K562 (cell line): ENCODE measurements around the gene ITGA6.

Experiments used
- BDP1 ChIP-seq: IDR thresholded peaks from 3 replicates; pipeline ENCODE4 v1.6.1; 2011; ENCODE audit not compliant: insufficient read length, insufficient read depth
- BHLHE40 ChIP-seq: IDR thresholded peaks from 2 replicates; pipeline ENCODE4 v1.6.1; 2011; ENCODE audit warnings: low read length, improper control_type of control experiment
- FOXP1 ChIP-seq: sonication (generic); formaldehyde crosslinking; IDR thresholded peaks from 2 replicates; pipeline ENCODE4 v1.8.0; 2022; ENCODE audit warnings: mild to moderate bottlenecking, missing genetic modification reagents
- JUND ChIP-seq, 2 experiments: IDR thresholded peaks; 2 replicates in 1 of 2; 3 replicates in 1 of 2; pipeline ENCODE4 v1.6.1; 2011; ENCODE audit warnings: borderline replicate concordance in 2 of 2, low read depth in 2 of 2, low read length in 2 of 2, improper control_type of control experiment in 1 of 2, missing biosample characterization in 1 of 2, missing genetic modification characterization in 1 of 2, missing genetic modification reagents in 1 of 2
- POLR2A ChIP-seq: fragments of 450-650 bp; conservative IDR thresholded peaks from 2 replicates; pipeline ENCODE4 v1.6.1; 2016
- POLR2AphosphoS2 ChIP-seq: IDR thresholded peaks from 2 replicates; pipeline ENCODE4 v1.6.1; 2012; ENCODE audit warnings: low read length, improper control_type of control experiment
- SETDB1 ChIP-seq: IDR thresholded peaks from one replicate; pipeline ENCODE4 v1.6.1; 2012; ENCODE audit warnings: low read length, control low read depth, inconsistent platforms
- TEAD4 ChIP-seq, 2 experiments: sonication (generic) in 1 of 2; formaldehyde crosslinking in 1 of 2; IDR thresholded peaks; 2 replicates each; pipeline versions ENCODE4 v1.6.1 to v1.8.0; 2012 to 2022; ENCODE audit warnings: borderline replicate concordance in 1 of 2, inconsistent platforms in 1 of 2, low read length in 1 of 2, mild to moderate bottlenecking in 1 of 2, missing genetic modification reagents in 1 of 2
- ZNF12 ChIP-seq: sonication (generic); formaldehyde crosslinking; IDR thresholded peaks from 2 replicates; pipeline ENCODE4 v1.4.0; 2020; ENCODE audit warnings: mild to moderate bottlenecking, missing genetic modification reagents
- ZNF121 ChIP-seq: sonication (generic); formaldehyde crosslinking; conservative IDR thresholded peaks from 2 replicates; pipeline ENCODE4 v1.8.0; 2022; ENCODE audit warnings: missing genetic modification reagents
- TF ChIP-seq, protein P1 (sequence below), 2 experiments: IDR thresholded peaks; 2 replicates each; pipeline ENCODE4 v1.6.1; 2012; ENCODE audit warnings: improper control_type of control experiment in 2 of 2, low read depth in 2 of 2, low read length in 2 of 2, borderline replicate concordance in 1 of 2
- TF ChIP-seq, protein P2 (sequence below), 3 experiments: IDR thresholded peaks in 2 of 3; conservative IDR thresholded peaks in 1 of 3; 2 replicates each; pipeline ENCODE4 v1.5.1; 2011 to 2012; ENCODE audit warnings: low read length in 3 of 3, mild to moderate bottlenecking in 3 of 3, control low read depth in 2 of 3, improper control_type of control experiment in 1 of 3, inconsistent platforms in 1 of 3, low read depth in 1 of 3, mixed read lengths in 1 of 3, moderate library complexity in 1 of 3; ENCODE audit not compliant: insufficient read depth in 2 of 3
- TF ChIP-seq, protein P3 (sequence below): fragments of 450-650 bp; conservative IDR thresholded peaks from 2 replicates; pipeline ENCODE4 v1.6.1; 2016; ENCODE audit warnings: missing genetic modification characterization, low read depth, mild to moderate bottlenecking, control low read depth, missing compliant biosample characterization
- TF ChIP-seq, protein P4 (sequence below), 2 experiments: fragments of 450-650 bp; formaldehyde crosslinking in 1 of 2; IDR thresholded peaks; 2 replicates each; pipeline versions ENCODE4 v1.4.0 to v1.6.1; 2014 to 2020; ENCODE audit warnings: mild to moderate bottlenecking in 2 of 2, borderline replicate concordance in 1 of 2, low read depth in 1 of 2

DNA sequence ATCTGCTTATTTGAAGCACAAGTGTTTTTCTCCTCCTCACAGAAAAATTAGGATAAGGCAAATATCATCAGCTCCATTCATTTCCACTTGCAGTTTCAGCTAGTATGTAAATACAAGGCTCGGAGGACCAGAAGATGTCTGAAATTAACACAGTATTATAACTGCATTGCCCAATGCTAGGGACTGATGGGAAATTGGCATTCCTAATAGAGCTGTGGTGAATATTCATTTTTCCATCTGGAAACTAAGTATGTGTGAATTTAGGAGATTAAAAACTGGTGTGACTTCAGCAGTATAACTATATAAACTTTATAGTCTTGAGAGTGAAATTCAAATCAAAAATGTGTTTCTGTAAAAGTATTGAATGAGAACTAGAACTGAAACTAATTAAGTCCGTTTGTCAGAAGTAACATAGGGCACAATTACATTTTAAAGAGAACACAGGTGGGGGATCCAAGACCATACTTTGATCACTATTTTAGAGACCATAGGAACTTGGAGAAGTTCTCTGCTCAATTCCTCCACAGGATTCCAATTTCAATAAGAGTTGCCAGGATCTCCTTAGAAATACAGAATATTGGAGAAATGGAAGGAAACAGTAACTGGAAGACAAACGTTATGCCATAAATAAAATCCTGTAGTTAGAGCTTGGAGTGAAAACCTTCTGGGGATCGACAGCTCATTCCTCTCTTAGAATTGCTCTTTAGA lies 12.1 kb upstream of the ITGA6 start:
- TF ChIP-seq BHLHE40 (no peak), SETDB1 (no peak), ZNF12 (no peak), POLR2A (no peak), FOXP1 (CRISPR knock-in tag) (no peak), BDP1 (no peak), POLR2AphosphoS2 (no peak), JUND (IDR thresholded peaks at IDR 0.05; ENCODE audit: borderline replicate concordance, low read depth, low read length) (no peak), JUND (tag; IDR thresholded peaks at IDR 0.05; ENCODE audit: borderline replicate concordance, low read depth, low read length) (no peak), ZNF121 (CRISPR knock-in tag) (no peak), TEAD4 (IDR thresholded peaks at IDR 0.05; ENCODE audit: low read length) (no peak), TEAD4 (CRISPR knock-in tag; IDR thresholded peaks at IDR 0.05; ENCODE audit: borderline replicate concordance) (no peak)
- TF ChIP-seq, protein P1, sequence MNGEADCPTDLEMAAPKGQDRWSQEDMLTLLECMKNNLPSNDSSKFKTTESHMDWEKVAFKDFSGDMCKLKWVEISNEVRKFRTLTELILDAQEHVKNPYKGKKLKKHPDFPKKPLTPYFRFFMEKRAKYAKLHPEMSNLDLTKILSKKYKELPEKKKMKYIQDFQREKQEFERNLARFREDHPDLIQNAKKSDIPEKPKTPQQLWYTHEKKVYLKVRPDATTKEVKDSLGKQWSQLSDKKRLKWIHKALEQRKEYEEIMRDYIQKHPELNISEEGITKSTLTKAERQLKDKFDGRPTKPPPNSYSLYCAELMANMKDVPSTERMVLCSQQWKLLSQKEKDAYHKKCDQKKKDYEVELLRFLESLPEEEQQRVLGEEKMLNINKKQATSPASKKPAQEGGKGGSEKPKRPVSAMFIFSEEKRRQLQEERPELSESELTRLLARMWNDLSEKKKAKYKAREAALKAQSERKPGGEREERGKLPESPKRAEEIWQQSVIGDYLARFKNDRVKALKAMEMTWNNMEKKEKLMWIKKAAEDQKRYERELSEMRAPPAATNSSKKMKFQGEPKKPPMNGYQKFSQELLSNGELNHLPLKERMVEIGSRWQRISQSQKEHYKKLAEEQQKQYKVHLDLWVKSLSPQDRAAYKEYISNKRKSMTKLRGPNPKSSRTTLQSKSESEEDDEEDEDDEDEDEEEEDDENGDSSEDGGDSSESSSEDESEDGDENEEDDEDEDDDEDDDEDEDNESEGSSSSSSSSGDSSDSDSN (IDR thresholded peaks at IDR 0.05; ENCODE audit: borderline replicate concordance in 1 of 2, low read depth in 2 of 2, low read length in 2 of 2): no peak
- TF ChIP-seq, protein P2, sequence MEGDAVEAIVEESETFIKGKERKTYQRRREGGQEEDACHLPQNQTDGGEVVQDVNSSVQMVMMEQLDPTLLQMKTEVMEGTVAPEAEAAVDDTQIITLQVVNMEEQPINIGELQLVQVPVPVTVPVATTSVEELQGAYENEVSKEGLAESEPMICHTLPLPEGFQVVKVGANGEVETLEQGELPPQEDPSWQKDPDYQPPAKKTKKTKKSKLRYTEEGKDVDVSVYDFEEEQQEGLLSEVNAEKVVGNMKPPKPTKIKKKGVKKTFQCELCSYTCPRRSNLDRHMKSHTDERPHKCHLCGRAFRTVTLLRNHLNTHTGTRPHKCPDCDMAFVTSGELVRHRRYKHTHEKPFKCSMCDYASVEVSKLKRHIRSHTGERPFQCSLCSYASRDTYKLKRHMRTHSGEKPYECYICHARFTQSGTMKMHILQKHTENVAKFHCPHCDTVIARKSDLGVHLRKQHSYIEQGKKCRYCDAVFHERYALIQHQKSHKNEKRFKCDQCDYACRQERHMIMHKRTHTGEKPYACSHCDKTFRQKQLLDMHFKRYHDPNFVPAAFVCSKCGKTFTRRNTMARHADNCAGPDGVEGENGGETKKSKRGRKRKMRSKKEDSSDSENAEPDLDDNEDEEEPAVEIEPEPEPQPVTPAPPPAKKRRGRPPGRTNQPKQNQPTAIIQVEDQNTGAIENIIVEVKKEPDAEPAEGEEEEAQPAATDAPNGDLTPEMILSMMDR (IDR thresholded peaks at IDR 0.05 in 2 of 3, conservative IDR thresholded peaks at IDR 0.05 in 1 of 3; ENCODE audit: insufficient read depth in 2 of 3, low read depth in 1 of 3, low read length in 3 of 3): no peak
- TF ChIP-seq, protein P3, sequence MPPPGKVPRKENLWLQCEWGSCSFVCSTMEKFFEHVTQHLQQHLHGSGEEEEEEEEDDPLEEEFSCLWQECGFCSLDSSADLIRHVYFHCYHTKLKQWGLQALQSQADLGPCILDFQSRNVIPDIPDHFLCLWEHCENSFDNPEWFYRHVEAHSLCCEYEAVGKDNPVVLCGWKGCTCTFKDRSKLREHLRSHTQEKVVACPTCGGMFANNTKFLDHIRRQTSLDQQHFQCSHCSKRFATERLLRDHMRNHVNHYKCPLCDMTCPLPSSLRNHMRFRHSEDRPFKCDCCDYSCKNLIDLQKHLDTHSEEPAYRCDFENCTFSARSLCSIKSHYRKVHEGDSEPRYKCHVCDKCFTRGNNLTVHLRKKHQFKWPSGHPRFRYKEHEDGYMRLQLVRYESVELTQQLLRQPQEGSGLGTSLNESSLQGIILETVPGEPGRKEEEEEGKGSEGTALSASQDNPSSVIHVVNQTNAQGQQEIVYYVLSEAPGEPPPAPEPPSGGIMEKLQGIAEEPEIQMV (tag): no peak
- TF ChIP-seq, protein P4, sequence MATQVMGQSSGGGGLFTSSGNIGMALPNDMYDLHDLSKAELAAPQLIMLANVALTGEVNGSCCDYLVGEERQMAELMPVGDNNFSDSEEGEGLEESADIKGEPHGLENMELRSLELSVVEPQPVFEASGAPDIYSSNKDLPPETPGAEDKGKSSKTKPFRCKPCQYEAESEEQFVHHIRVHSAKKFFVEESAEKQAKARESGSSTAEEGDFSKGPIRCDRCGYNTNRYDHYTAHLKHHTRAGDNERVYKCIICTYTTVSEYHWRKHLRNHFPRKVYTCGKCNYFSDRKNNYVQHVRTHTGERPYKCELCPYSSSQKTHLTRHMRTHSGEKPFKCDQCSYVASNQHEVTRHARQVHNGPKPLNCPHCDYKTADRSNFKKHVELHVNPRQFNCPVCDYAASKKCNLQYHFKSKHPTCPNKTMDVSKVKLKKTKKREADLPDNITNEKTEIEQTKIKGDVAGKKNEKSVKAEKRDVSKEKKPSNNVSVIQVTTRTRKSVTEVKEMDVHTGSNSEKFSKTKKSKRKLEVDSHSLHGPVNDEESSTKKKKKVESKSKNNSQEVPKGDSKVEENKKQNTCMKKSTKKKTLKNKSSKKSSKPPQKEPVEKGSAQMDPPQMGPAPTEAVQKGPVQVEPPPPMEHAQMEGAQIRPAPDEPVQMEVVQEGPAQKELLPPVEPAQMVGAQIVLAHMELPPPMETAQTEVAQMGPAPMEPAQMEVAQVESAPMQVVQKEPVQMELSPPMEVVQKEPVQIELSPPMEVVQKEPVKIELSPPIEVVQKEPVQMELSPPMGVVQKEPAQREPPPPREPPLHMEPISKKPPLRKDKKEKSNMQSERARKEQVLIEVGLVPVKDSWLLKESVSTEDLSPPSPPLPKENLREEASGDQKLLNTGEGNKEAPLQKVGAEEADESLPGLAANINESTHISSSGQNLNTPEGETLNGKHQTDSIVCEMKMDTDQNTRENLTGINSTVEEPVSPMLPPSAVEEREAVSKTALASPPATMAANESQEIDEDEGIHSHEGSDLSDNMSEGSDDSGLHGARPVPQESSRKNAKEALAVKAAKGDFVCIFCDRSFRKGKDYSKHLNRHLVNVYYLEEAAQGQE (IDR thresholded peaks at IDR 0.05; ENCODE audit: borderline replicate concordance): no peak
- TF ChIP-seq, protein P4 (CRISPR knock-in tag; IDR thresholded peaks at IDR 0.05; ENCODE audit: low read depth): no peak
